HepG2 (cell line): ENCODE measurements around the gene ACTL8.

ENCODE experiments used
- FOSL2 ChIP-seq: sonication (generic); formaldehyde crosslinking; IDR thresholded peaks from 2 replicates; pipeline ENCODE4 v1.4.0; 2020; ENCODE audit warnings: missing genetic modification reagents
- HNRNPL ChIP-seq: fragments of 200-400 bp; formaldehyde crosslinking; IDR thresholded peaks from 2 replicates; pipeline ENCODE4 v1.6.1; 2017; ENCODE audit warnings: mild to moderate bottlenecking, low read depth, low read length
- POLR2A ChIP-seq, 2 experiments: IDR thresholded peaks; 2 replicates each; pipeline ENCODE4 v1.6.1; 2011; ENCODE audit warnings: low read depth in 2 of 2, low read length in 2 of 2, mild to moderate bottlenecking in 1 of 2, moderate library complexity in 1 of 2; ENCODE audit not compliant: insufficient read depth in 1 of 2
- SRF ChIP-seq: IDR thresholded peaks from 2 replicates; pipeline ENCODE4 v1.6.1; 2011; ENCODE audit warnings: mild to moderate bottlenecking, low read depth, low read length, moderate library complexity
- ZFP41 ChIP-seq: sonication (generic); formaldehyde crosslinking; IDR thresholded peaks from 2 replicates; pipeline ENCODE4 v1.4.0; 2020; ENCODE audit warnings: mild to moderate bottlenecking, missing genetic modification reagents, borderline replicate concordance
- TF ChIP-seq, protein P1 (sequence below): sonication (generic); formaldehyde crosslinking; IDR thresholded peaks from 2 replicates; pipeline ENCODE4 v1.8.0; 2022; ENCODE audit warnings: low read depth, missing genetic modification reagents
- TF ChIP-seq, protein P2 (sequence below): sonication (generic); formaldehyde crosslinking; IDR thresholded peaks from 2 replicates; pipeline ENCODE4 v1.5.0; 2020; ENCODE audit warnings: mild to moderate bottlenecking, missing genetic modification reagents, moderate library complexity
- TF ChIP-seq, protein P3 (sequence below): sonication (generic); formaldehyde crosslinking; IDR thresholded peaks from 2 replicates; pipeline ENCODE4 v1.5.0; 2020; ENCODE audit warnings: missing genetic modification reagents, mild to moderate bottlenecking, borderline replicate concordance

DNA sequence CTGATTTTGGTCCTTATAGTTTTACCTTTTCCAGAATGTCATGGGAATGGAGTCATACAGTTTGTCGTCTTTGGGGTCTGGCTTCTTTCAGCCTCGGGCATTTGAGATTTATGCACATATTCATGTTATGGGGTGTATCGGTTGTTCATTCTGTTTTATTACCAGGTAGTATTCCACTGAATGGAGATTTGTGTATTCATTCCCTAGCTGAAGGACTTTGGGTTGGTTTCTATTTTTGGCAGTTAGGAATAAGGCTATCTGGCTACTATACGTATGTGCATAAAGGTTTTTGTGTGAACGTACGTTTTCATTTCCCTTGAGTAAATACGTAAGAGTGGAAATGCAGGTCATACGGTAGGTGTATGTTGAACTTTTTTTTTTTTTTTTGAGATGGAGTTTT lies 65.1 kb downstream of the ACTL8 start:
- TF ChIP-seq, protein P1, sequence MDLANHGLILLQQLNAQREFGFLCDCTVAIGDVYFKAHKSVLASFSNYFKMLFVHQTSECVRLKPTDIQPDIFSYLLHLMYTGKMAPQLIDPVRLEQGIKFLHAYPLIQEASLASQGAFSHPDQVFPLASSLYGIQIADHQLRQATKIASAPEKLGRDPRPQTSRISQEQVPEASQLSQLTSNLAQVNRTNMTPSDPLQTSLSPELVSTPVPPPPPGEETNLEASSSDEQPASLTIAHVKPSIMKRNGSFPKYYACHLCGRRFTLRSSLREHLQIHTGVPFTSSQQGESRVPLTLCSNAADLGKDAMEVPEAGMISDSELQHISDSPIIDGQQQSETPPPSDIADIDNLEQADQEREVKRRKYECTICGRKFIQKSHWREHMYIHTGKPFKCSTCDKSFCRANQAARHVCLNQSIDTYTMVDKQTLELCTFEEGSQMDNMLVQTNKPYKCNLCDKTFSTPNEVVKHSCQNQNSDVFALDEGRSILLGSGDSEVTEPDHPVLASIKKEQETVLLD: no peak
- TF ChIP-seq SRF (no peak), HNRNPL (no peak), ZFP41 (no peak), FOSL2 (CRISPR knock-in tag) (no peak), POLR2A (IDR thresholded peaks at IDR 0.05; ENCODE audit: insufficient read depth in 1 of 2, low read depth in 2 of 2, low read length in 2 of 2) (no peak)
- TF ChIP-seq, protein P2, sequence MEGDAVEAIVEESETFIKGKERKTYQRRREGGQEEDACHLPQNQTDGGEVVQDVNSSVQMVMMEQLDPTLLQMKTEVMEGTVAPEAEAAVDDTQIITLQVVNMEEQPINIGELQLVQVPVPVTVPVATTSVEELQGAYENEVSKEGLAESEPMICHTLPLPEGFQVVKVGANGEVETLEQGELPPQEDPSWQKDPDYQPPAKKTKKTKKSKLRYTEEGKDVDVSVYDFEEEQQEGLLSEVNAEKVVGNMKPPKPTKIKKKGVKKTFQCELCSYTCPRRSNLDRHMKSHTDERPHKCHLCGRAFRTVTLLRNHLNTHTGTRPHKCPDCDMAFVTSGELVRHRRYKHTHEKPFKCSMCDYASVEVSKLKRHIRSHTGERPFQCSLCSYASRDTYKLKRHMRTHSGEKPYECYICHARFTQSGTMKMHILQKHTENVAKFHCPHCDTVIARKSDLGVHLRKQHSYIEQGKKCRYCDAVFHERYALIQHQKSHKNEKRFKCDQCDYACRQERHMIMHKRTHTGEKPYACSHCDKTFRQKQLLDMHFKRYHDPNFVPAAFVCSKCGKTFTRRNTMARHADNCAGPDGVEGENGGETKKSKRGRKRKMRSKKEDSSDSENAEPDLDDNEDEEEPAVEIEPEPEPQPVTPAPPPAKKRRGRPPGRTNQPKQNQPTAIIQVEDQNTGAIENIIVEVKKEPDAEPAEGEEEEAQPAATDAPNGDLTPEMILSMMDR: no peak
- TF ChIP-seq, protein P3, sequence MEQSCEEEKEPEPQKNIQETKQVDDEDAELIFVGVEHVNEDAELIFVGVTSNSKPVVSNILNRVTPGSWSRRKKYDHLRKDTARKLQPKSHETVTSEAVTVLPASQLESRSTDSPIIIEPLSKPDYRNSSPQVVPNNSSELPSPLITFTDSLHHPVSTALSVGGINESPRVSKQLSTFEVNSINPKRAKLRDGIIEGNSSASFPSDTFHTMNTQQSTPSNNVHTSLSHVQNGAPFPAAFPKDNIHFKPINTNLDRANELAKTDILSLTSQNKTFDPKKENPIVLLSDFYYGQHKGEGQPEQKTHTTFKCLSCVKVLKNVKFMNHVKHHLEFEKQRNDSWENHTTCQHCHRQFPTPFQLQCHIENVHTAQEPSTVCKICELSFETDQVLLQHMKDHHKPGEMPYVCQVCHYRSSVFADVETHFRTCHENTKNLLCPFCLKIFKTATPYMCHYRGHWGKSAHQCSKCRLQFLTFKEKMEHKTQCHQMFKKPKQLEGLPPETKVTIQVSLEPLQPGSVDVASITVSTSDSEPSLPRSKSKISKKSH (CRISPR knock-in tag): no peak
